H9 (cell line): Measurements from ENCODE around the gene ITPR1. TPM values are rescaled to one million over a fixed set of nuclear protein-coding genes. Genes with fewer than 3 reads are reported as not detected.

Experiments used
- DNase-seq: peaks from one replicate; pipeline ENCODE4 v3.0.0-alpha.2; 2017
- H2AFZ ChIP-seq: one replicate; pipeline ENCODE4 v1.6.1; 2013; ENCODE audit warnings: mild to moderate bottlenecking, low read length, control low read depth, moderate library complexity
- H2AK5ac ChIP-seq: 2 replicates; pipeline ENCODE4 v1.6.1; 2013; ENCODE audit warnings: low read length, control low read depth, mixed read lengths; ENCODE audit not compliant: insufficient read length
- H2BK120ac ChIP-seq: one replicate; pipeline ENCODE4 v1.6.1; 2013; ENCODE audit warnings: low read depth, mild to moderate bottlenecking, low read length, control low read depth, inconsistent platforms; ENCODE audit not compliant: poor library complexity, severe bottlenecking
- H2BK12ac ChIP-seq: 2 replicates; pipeline ENCODE4 v1.6.1; 2013; ENCODE audit warnings: low read length, control low read depth, mixed read lengths, low read depth; ENCODE audit not compliant: insufficient read length
- H2BK15ac ChIP-seq: 2 replicates; pipeline ENCODE4 v1.6.1; 2013; ENCODE audit warnings: low read depth, low read length, control low read depth
- H2BK20ac ChIP-seq: one replicate; pipeline ENCODE4 v1.6.1; 2013; ENCODE audit warnings: low read depth, mild to moderate bottlenecking, low read length, control low read depth, inconsistent platforms; ENCODE audit not compliant: poor library complexity, severe bottlenecking
- H2BK5ac ChIP-seq: 2 replicates; pipeline ENCODE4 v1.6.1; 2013; ENCODE audit warnings: low read length, control low read depth, mixed read lengths; ENCODE audit not compliant: insufficient read length
- H3K14ac ChIP-seq: 2 replicates; pipeline ENCODE4 v1.6.1; 2013; ENCODE audit warnings: low read length, control low read depth; ENCODE audit not compliant: insufficient read depth
- H3K18ac ChIP-seq: 2 replicates; pipeline ENCODE4 v1.6.1; 2013; ENCODE audit warnings: low read depth, mild to moderate bottlenecking, mixed read lengths, low read length, control low read depth; ENCODE audit not compliant: insufficient read length
- H3K23ac ChIP-seq: 2 replicates; pipeline ENCODE4 v1.6.1; 2013; ENCODE audit warnings: low read length, control low read depth, mixed read lengths, low read depth; ENCODE audit not compliant: insufficient read length
- H3K23me2 ChIP-seq: 2 replicates; pipeline ENCODE4 v1.6.1; 2013; ENCODE audit warnings: low read depth, mild to moderate bottlenecking, mixed read lengths, low read length, control low read depth; ENCODE audit not compliant: insufficient read length, poor library complexity, severe bottlenecking
- H3K27ac ChIP-seq: 2 replicates; pipeline ENCODE4 v1.5.1; 2013; ENCODE audit warnings: low read length, control low read depth, mixed read lengths, low read depth; ENCODE audit not compliant: insufficient read length
- H3K27me3 ChIP-seq: 2 replicates; pipeline ENCODE4 v1.6.1; 2013; ENCODE audit warnings: low read length, control low read depth, inconsistent platforms; ENCODE audit not compliant: insufficient read depth
- H3K4ac ChIP-seq: 2 replicates; pipeline ENCODE4 v1.6.1; 2013; ENCODE audit warnings: low read depth, mild to moderate bottlenecking, control low read depth, inconsistent platforms, low read length, moderate library complexity
- H3K4me1 ChIP-seq: 2 replicates; pipeline ENCODE4 v1.6.1; 2013; ENCODE audit warnings: low read length, control low read depth, inconsistent platforms; ENCODE audit not compliant: insufficient read depth
- H3K4me2 ChIP-seq: 2 replicates; pipeline ENCODE4 v1.6.1; 2013; ENCODE audit warnings: low read length, control low read depth, mixed read lengths; ENCODE audit not compliant: insufficient read length, insufficient read depth
- H3K56ac ChIP-seq: 2 replicates; pipeline ENCODE4 v1.6.1; 2013; ENCODE audit warnings: low read depth, mild to moderate bottlenecking, mixed read lengths, low read length, control low read depth; ENCODE audit not compliant: insufficient read length
- H3K79me1 ChIP-seq: 2 replicates; pipeline ENCODE4 v1.6.1; 2013; ENCODE audit warnings: low read depth, mild to moderate bottlenecking, moderate library complexity, low read length, control low read depth, inconsistent platforms; ENCODE audit not compliant: insufficient read depth, poor library complexity, severe bottlenecking
- H3K79me2 ChIP-seq: 2 replicates; pipeline ENCODE4 v1.6.1; 2013; ENCODE audit warnings: low read length, control low read depth, inconsistent platforms; ENCODE audit not compliant: insufficient read depth
- H3K9ac ChIP-seq: 2 replicates; pipeline ENCODE4 v1.6.1; 2013; ENCODE audit warnings: low read length, control low read depth, mixed read lengths; ENCODE audit not compliant: insufficient read length; ENCODE audit errors: extremely low read depth
- H3K9me3 ChIP-seq: one replicate; pipeline ENCODE4 v1.6.1; 2013; ENCODE audit warnings: low read depth, low read length, inconsistent platforms; ENCODE audit not compliant: control insufficient read depth
- H3T11ph ChIP-seq: one replicate; pipeline ENCODE4 v1.6.1; 2013; ENCODE audit warnings: mild to moderate bottlenecking, low read length, control low read depth, inconsistent platforms
- H4K20me1 ChIP-seq: one replicate; pipeline ENCODE4 v1.6.1; 2013; ENCODE audit not compliant: control insufficient read depth, insufficient read length, insufficient read depth
- H4K5ac ChIP-seq: 2 replicates; pipeline ENCODE4 v1.6.1; 2013; ENCODE audit warnings: low read depth, mild to moderate bottlenecking, mixed read lengths, low read length, control low read depth; ENCODE audit not compliant: insufficient read length
- H4K8ac ChIP-seq: replicated peaks from 2 replicates; pipeline ENCODE4 v1.6.1; 2013; ENCODE audit warnings: low read length, control low read depth, mixed read lengths, low read depth; ENCODE audit not compliant: insufficient read length
- H4K91ac ChIP-seq: 2 replicates; pipeline ENCODE4 v1.6.1; 2013; ENCODE audit warnings: low read depth, mild to moderate bottlenecking, moderate library complexity, mixed read lengths, low read length, control low read depth; ENCODE audit not compliant: insufficient read length
- H3K27ac Mint-ChIP-seq, 3 experiments: 2 replicates in 2 of 3; 3 replicates in 1 of 3; pipeline ENCODE4 v1.8.0; 2020 to 2021; ENCODE audit warnings: mixed read lengths in 3 of 3, mild to moderate bottlenecking in 1 of 3, moderate library complexity in 1 of 3
- H3K27me3 Mint-ChIP-seq: 2 replicates; pipeline ENCODE4 v1.8.0; 2021; ENCODE audit warnings: low read depth, mild to moderate bottlenecking, moderate library complexity, mixed read lengths
- H3K36me3 Mint-ChIP-seq, 3 experiments: 2 replicates in 2 of 3; 3 replicates in 1 of 3; pipeline ENCODE4 v1.8.0; 2020 to 2021; ENCODE audit warnings: low read depth in 3 of 3, mixed read lengths in 3 of 3; ENCODE audit not compliant: insufficient read depth in 1 of 3
- H3K4me1 Mint-ChIP-seq, 2 experiments: 2 replicates each; pipeline ENCODE4 v1.8.0; 2020; ENCODE audit warnings: mixed read lengths in 2 of 2
- H3K4me3 Mint-ChIP-seq, 2 experiments: 2 replicates in 1 of 2; 3 replicates in 1 of 2; pipeline ENCODE4 v1.8.0; 2020 to 2021; ENCODE audit warnings: mild to moderate bottlenecking in 2 of 2, mixed read lengths in 2 of 2, moderate library complexity in 1 of 2
- H3K9me3 Mint-ChIP-seq, 2 experiments: 2 replicates in 1 of 2; 3 replicates in 1 of 2; pipeline ENCODE4 v1.8.0; 2020; ENCODE audit warnings: mild to moderate bottlenecking in 2 of 2, mixed read lengths in 2 of 2, moderate library complexity in 1 of 2
- CTCF ChIP-seq: fragments of 200-600 bp; sonication (generic); conservative IDR thresholded peaks from 3 replicates; pipeline ENCODE4 v1.8.0; 2021; ENCODE audit warnings: antibody characterized with exemption, mild to moderate bottlenecking
- whole genome bisulfite sequencing: extraction: QIAGEN DNeasy Blood & Tissue Kit; methylation state at CpG from one replicate; pipeline ENCODE4 v1.1.7; 2013; ENCODE audit warnings: missing lambda C conversion rate, low lambda C conversion rate, mixed read lengths; ENCODE audit not compliant: insufficient read length; ENCODE audit errors: extremely low coverage; 5-methylcytosine and 5-hydroxymethylcytosine counted together
- total RNA-seq: library from RNA; stranded (reverse); gene quantifications from 2 replicates; pipeline ENCODE4 v1.2.1, GENCODE V29; 2021

ITPR1 gene
- total RNA-seq, 1 experiment from 2014 or later = 4.2 TPM

GRCh38 chr3:4581498-4581897 lies 88.3 kb downstream of the ITPR1 start:
- H3K23me2 ChIP-seq = no peaks in the 10 kb centered on the region
- no peak overlapping the region for H4K5ac ChIP-seq
- no peak overlapping the region for H2BK15ac ChIP-seq
- no peaks in the 10 kb centered on the region for H3K79me2 ChIP-seq
- H3K79me1 ChIP-seq = no peaks in the 10 kb centered on the region
- H2BK20ac ChIP-seq = no peak overlapping the region
- H3K4me1 ChIP-seq = peaks cover 8% of the 10 kb centered on the region; the same call in 1 of the 2 replicates
- no peak overlapping the region for H4K91ac ChIP-seq
- H3K56ac ChIP-seq = no peak overlapping the region
- Mint-ChIP-seq H3K36me3 (no peaks in the 10 kb centered on the region), H3K27me3 (no peaks in the 10 kb centered on the region), H3K4me1 (peaks cover 27 to 31% of the 10 kb centered on the region in 2 experiments), H3K27ac (no peak overlapping the region), H3K4me3 (no peak overlapping the region), H3K9me3 (no peaks in the 10 kb centered on the region)
- H3K9ac ChIP-seq = no peak overlapping the region
- H2BK5ac ChIP-seq = no peak overlapping the region
- TF ChIP-seq CTCF = no peak
- no peak for DNase-seq
- no peak overlapping the region for H3K23ac ChIP-seq
- H3K14ac ChIP-seq = no peak overlapping the region
- H3T11ph ChIP-seq = no peak overlapping the region
- no peak overlapping the region for H4K8ac ChIP-seq
- H2AK5ac ChIP-seq = no peak overlapping the region
- no peak overlapping the region for H3K27ac ChIP-seq
- no peak overlapping the region for H3K18ac ChIP-seq
- no peaks in the 10 kb centered on the region for H4K20me1 ChIP-seq
- no peaks in the 10 kb centered on the region for H3K27me3 ChIP-seq
- no peak overlapping the region for H2BK120ac ChIP-seq
- WGBS = no CpG with 5 or more reads among the region's 2 CpGs
- H2BK12ac ChIP-seq = no peak overlapping the region
- H3K4ac ChIP-seq = no peak overlapping the region
- H3K4me2 ChIP-seq = no peak overlapping the region
- H3K9me3 ChIP-seq = no peaks in the 10 kb centered on the region
- no peak overlapping the region for H2AFZ ChIP-seq
